Breast epithelium (tissue), 3 donors: ENCODE measurements around the gene FKRP.

Experiments used
- POLR2A ChIP-seq: fragments of 450-650 bp; IDR thresholded peaks from one replicate; pipeline ENCODE4 v1.6.1; 2016; ENCODE audit warnings: antibody characterized with exemption, mild to moderate bottlenecking, moderate library complexity
- POLR2AphosphoS5 ChIP-seq, 3 donors: sonication (generic); formaldehyde crosslinking; IDR thresholded peaks; one replicate each; pipeline ENCODE4 v1.6.1; 2017; ENCODE audit warnings: antibody characterized with exemption in 3 of 3
- TF ChIP-seq, protein P1 (sequence below), 3 donors: fragments of 450-650 bp; IDR thresholded peaks; one replicate each; pipeline ENCODE4 v1.5.1; 2016 to 2017; ENCODE audit warnings: antibody characterized with exemption in 3 of 3, mild to moderate bottlenecking in 3 of 3, moderate library complexity in 3 of 3

DNA sequence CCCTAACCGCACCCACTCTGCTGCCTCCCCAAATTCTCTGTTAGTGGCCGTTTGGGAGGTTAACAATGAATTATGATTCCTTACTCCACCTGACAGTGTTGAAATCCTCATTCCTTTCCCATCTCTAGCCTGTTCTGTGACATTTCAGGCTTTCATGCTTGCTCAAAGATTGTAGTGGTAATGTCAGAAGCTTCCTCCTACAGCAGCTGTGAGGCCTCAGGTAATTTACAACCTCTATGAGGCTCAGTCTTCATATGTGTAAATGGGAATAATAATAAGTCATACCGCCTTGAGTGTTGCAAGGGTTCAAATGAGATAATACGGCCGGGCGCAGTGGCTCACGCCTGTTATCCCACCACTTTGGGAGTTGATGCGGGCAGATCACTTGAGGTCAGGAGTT lies 43.5 kb downstream of the FKRP start:
- TF ChIP-seq, protein P1, sequence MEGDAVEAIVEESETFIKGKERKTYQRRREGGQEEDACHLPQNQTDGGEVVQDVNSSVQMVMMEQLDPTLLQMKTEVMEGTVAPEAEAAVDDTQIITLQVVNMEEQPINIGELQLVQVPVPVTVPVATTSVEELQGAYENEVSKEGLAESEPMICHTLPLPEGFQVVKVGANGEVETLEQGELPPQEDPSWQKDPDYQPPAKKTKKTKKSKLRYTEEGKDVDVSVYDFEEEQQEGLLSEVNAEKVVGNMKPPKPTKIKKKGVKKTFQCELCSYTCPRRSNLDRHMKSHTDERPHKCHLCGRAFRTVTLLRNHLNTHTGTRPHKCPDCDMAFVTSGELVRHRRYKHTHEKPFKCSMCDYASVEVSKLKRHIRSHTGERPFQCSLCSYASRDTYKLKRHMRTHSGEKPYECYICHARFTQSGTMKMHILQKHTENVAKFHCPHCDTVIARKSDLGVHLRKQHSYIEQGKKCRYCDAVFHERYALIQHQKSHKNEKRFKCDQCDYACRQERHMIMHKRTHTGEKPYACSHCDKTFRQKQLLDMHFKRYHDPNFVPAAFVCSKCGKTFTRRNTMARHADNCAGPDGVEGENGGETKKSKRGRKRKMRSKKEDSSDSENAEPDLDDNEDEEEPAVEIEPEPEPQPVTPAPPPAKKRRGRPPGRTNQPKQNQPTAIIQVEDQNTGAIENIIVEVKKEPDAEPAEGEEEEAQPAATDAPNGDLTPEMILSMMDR (IDR thresholded peaks at IDR 0.05): no peak
- TF ChIP-seq POLR2A (no peak), POLR2AphosphoS5 (IDR thresholded peaks at IDR 0.05) (no peak)
